B cell (primary cell): ENCODE results near the gene CD68. TPM values are rescaled to one million over a fixed set of nuclear protein-coding genes. Genes with fewer than 3 reads are reported as not detected.
A peak's percentile ranks its signal among the peaks of the same experiment; 100 is the strongest.

Experiments
- ATAC-seq: fragments of 200-7000 bp; cut with Tn5 transposase; one replicate; pipeline ENCODE4 v1.10.0; 2021; ENCODE audit warnings: low read depth, mild to moderate bottlenecking, moderate number of reproducible peaks, moderate library complexity
- CTCF ChIA-PET: fragments of 350-600 bp; sonication (Branson Sonifier 250); formaldehyde crosslinking; loops from one replicate; lab custom pipeline; 2021; ENCODE audit warnings: antibody characterized with exemption, inconsistent platforms; lab: Charles Lee
- POLR2A ChIA-PET: fragments of 350-600 bp; sonication (Branson Sonifier 250); formaldehyde crosslinking; loops from one replicate; lab custom pipeline; 2021; ENCODE audit warnings: antibody characterized with exemption; lab: Charles Lee
- DNase-seq: peaks from one replicate; pipeline ENCODE4 v3.0.0; 2013
- H2AFZ ChIP-seq: 2 replicates; pipeline ENCODE4 v1.6.1; 2012; ENCODE audit warnings: mild to moderate bottlenecking, low read depth, low read length; ENCODE audit not compliant: insufficient read depth, poor library complexity, severe bottlenecking
- H3K27ac ChIP-seq, 2 donors: 1 replicate in 1 of 2; 2 replicates in 1 of 2; pipeline ENCODE4 v1.5.1; 2012 to 2013; ENCODE audit warnings: low read length in 2 of 2, mild to moderate bottlenecking in 2 of 2, moderate library complexity in 1 of 2
- H3K27me3 ChIP-seq, 4 experiments: fragments of 200-600 bp in 1 of 4; sonication (generic) in 1 of 4; replicated peaks in 1 of 4; 1 replicate in 2 of 4; 2 replicates in 2 of 4; pipeline versions ENCODE4 v1.6.1 to v1.7.0; 2013 to 2016; ENCODE audit warnings: low read length in 3 of 4, mild to moderate bottlenecking in 2 of 4, mixed read lengths in 1 of 4, moderate library complexity in 1 of 4; ENCODE audit not compliant: insufficient read depth in 4 of 4, control insufficient read depth in 3 of 4; ENCODE audit errors: control extremely low read depth in 1 of 4
- H3K36me3 ChIP-seq, 2 experiments: replicated peaks in 1 of 2; 1 replicate in 1 of 2; 2 replicates in 1 of 2; pipeline versions ENCODE4 v1.6.1 to v1.7.1; 2013; ENCODE audit warnings: low read length in 1 of 2; ENCODE audit not compliant: insufficient read depth in 2 of 2, control insufficient read depth in 1 of 2; ENCODE audit errors: control extremely low read depth in 1 of 2, extremely low read depth in 1 of 2
- H3K4me1 ChIP-seq, 2 donors: fragments of 200-600 bp in 1 of 2; sonication (generic) in 1 of 2; 1 replicate in 1 of 2; 2 replicates in 1 of 2; pipeline versions ENCODE4 v1.5.1 to v1.6.1; 2013 to 2017; ENCODE audit warnings: low read length in 2 of 2; ENCODE audit not compliant: control insufficient read depth in 2 of 2, insufficient read depth in 2 of 2
- H3K4me2 ChIP-seq: replicated peaks from 2 replicates; pipeline ENCODE3; 2012; ENCODE audit warnings: mild to moderate bottlenecking, low read depth, low read length; ENCODE audit not compliant: poor library complexity, severe bottlenecking
- H3K4me3 ChIP-seq, 5 experiments: fragments of 200-600 bp in 1 of 5; sonication (generic) in 1 of 5; 1 replicate in 3 of 5; 2 replicates in 2 of 5; pipeline versions ENCODE4 v1.5.1 to v1.7.0; 2011 to 2016; ENCODE audit warnings: low read length in 4 of 5, mild to moderate bottlenecking in 4 of 5, low read depth in 2 of 5, control low read depth in 1 of 5, moderate library complexity in 1 of 5; ENCODE audit not compliant: insufficient read depth in 1 of 5; ENCODE audit errors: control extremely low read depth in 1 of 5, extremely low read depth in 1 of 5
- H3K79me2 ChIP-seq: fragments of 200-600 bp; sonication (generic); one replicate; pipeline ENCODE4 v1.6.0; 2016; ENCODE audit warnings: low read length; ENCODE audit not compliant: control insufficient read depth, insufficient read depth
- H3K9ac ChIP-seq: fragments of 200-600 bp; sonication (generic); 2 replicates; pipeline ENCODE4 v1.6.1; 2017; ENCODE audit warnings: mild to moderate bottlenecking, low read length, moderate library complexity
- H3K9me3 ChIP-seq, 3 donors: one replicate each; pipeline versions ENCODE4 v1.6.1 to v1.7.1; 2013; ENCODE audit warnings: low read length in 2 of 3; ENCODE audit not compliant: control insufficient read depth in 2 of 3, insufficient read depth in 1 of 3; ENCODE audit errors: control extremely low read depth in 1 of 3
- H4K20me1 ChIP-seq: 2 replicates; pipeline ENCODE4 v1.6.0; 2012; ENCODE audit warnings: mild to moderate bottlenecking, low read length; ENCODE audit not compliant: insufficient read depth, control insufficient read depth, poor library complexity, severe bottlenecking
- H3K27ac Mint-ChIP-seq: one replicate; pipeline ENCODE4 v1.8.0; 2021; ENCODE audit warnings: mixed read lengths
- H3K27me3 Mint-ChIP-seq: one replicate; pipeline ENCODE4 v1.8.0; 2021; ENCODE audit warnings: mixed read lengths
- H3K4me1 Mint-ChIP-seq: one replicate; pipeline ENCODE4 v1.8.0; 2021; ENCODE audit warnings: mixed read lengths
- H3K4me3 Mint-ChIP-seq: one replicate; pipeline ENCODE4 v1.8.0; 2021; ENCODE audit warnings: mixed read lengths
- H3K9me3 Mint-ChIP-seq: one replicate; pipeline ENCODE4 v1.8.0; 2022; ENCODE audit warnings: mixed read lengths; ENCODE audit not compliant: insufficient read depth
- CTCF ChIP-seq: fragments of 200-600 bp; IDR thresholded peaks from one replicate; pipeline ENCODE4 v1.8.0; 2022; ENCODE audit warnings: antibody characterized with exemption, mild to moderate bottlenecking
- EZH2 ChIP-seq: IDR thresholded peaks from 2 replicates; pipeline ENCODE4 v1.6.1; 2012; ENCODE audit warnings: borderline replicate concordance, low read depth, mild to moderate bottlenecking, moderate library complexity, low read length; ENCODE audit not compliant: insufficient read depth, poor library complexity, severe bottlenecking
- WGBS: methylation state at CpG from one replicate; pipeline ENCODE4 v1.1.5; 2013; ENCODE audit warnings: missing lambda C conversion rate; ENCODE audit not compliant: insufficient coverage; 5-methylcytosine and 5-hydroxymethylcytosine counted together
- intact Hi-C: fragments of 100-400 bp; cut with micrococcal nuclease; formaldehyde crosslinking; loops from one replicate; pipeline ENCODE4 v1.10.0; 2022
- polyA plus RNA-seq: library from polyadenylated mRNA; depleted of rRNA; stranded (reverse); fragments of >200 nt; gene quantifications from 2 replicates; pipeline ENCODE4 v1.2.3, GENCODE V29; 2012
- total RNA-seq, 2 donors: library from RNA; stranded (reverse); fragments of 120-200 nt in 1 of 2; gene quantifications; 1 replicate in 1 of 2; 2 replicates in 1 of 2; pipeline versions ENCODE4 v1.2.3 to v1.2.4, GENCODE V29; 2013 to 2022

The CD68 gene
- total and polyA plus RNA-seq, 2 donors (not counting 1 experiment from before 2014, with no cell fraction given) = 3.9 to 12.9 TPM

- Histone ChIP-seq H3K4me1 (peaks cover 30 to 42% of the 10 kb centered on the region in 2 donors), H3K9ac (peak overlapping the region; percentile 98), H2AFZ (no peak overlapping the region), H3K9me3 (no peaks in the 10 kb centered on the region), H4K20me1 (peaks cover 61% of the 10 kb centered on the region), H3K27me3 (no peaks in the 10 kb centered on the region), H3K36me3 (peaks cover 24 to 74% of the 10 kb centered on the region in 2 experiments), H3K4me2 (peak overlapping the region; percentile 89), H3K79me2 (peaks cover 40% of the 10 kb centered on the region), H3K4me3 (peak overlapping the region; percentile 61 to 98 (median 93)), H3K27ac (peak overlapping the region; percentile 85 to 94)
- Mint-ChIP-seq H3K27ac (peak overlapping the region; percentile 99), H3K9me3 (no peaks in the 10 kb centered on the region), H3K4me1 (peaks cover 67% of the 10 kb centered on the region), H3K4me3 (peak overlapping the region; percentile 94), H3K27me3 (no peaks in the 10 kb centered on the region)
- CTCF ChIA-PET = interaction anchor here (1.0 to 4.9 kb wide), 8 partner anchors 9 to 278 kb away, joined by 3 to 21 read pairs (median 8); partner anchors contain the start of genes MPDU1, SENP3 and SOX15
- DNase-seq (no peak), ATAC-seq (no peak)
- POLR2A ChIA-PET = interaction anchor here (0.6 to 2.4 kb wide), 12 partner anchors 8 to 551 kb away, joined by 3 to 15 read pairs (median 5); partner anchors contain the start of genes FXR2, MPDU1, POLR2A and SAT2
- TF ChIP-seq EZH2 (no peak), CTCF (no peak)
- 55% methylated on average over 8 of the region's 15 CpGs for WGBS
- intact Hi-C loops = loop anchor here (5.0 to 10.0 kb wide), 3 partner anchors 172 to 560 kb away; partner anchors contain the start of genes CYB5D1, NAA38, RNASEK and TMEM256
Observed at GRCh38 chr17:7574176-7574953, 5.1 kb upstream of the CD68 start.
